D721Med (cell line): ENCODE measurements around the gene RAB40C.

Experiments
- DNase-seq: peaks from one replicate; pipeline ENCODE4 v3.0.0; 2011; ENCODE audit warnings: low spot score; ENCODE audit not compliant: insufficient read length
- FAIRE-seq: peaks from 2 replicates; lab custom pipeline; 2011; peaks lifted over from hg19 to GRCh38; lab: Jason Lieb, UNC
- CTCF ChIP-seq: IDR thresholded peaks from 2 replicates; pipeline ENCODE4 v1.5.1; 2012; ENCODE audit warnings: mild to moderate bottlenecking, control low read depth; ENCODE audit not compliant: insufficient read depth; ENCODE audit errors: missing control alignments

The RAB40C gene

GRCh38 chr16:627454-628239, 37.8 kb downstream of the RAB40C start:
- no peak for TF ChIP-seq CTCF
- DNase-seq (no peak), FAIRE-seq (no peak)

DNA sequence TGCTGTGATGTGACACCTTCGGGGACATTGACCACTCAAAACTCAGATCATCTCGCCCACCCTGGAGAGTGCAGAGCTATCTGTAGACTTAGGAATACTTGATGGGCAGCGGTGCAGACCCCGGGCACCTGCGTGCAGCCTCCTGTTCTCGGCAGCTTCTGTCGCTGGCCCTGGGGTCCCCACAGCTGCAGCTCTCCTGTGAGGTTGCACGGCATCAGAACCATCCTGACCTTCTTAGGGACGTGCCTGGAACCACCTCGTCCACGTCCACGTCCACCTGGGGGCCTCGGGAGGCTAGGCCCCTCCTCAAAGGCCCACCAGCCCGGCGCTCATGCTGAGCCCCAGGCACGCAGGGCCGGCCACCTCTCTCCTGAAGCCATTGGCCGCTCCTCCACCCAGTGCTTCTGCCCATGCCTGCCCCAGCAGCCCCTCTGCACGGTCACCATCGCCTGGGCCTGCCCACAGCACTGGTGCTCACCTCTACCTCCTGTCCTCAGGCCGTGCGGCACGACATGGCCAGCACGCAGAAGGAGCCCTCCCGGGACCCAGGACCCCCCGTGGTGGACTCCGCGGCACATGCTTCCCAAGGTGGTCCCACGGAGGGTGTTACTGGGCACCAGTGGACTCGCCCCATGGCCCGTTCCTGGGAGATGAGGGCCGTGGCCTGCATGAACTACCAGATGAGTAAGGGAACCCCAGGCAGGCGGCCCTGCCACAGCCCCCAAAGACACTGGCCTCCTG, 38.6 kb downstream of the RAB40C start:
- FAIRE-seq, result no peak
- DNase-seq, result no peak
- no peak for TF ChIP-seq CTCF

- TF ChIP-seq CTCF, result no peak
- FAIRE-seq (no peak), DNase-seq (no peak)
These were observed 39.4 kb downstream of the RAB40C start for GRCh38 chr16:629185-629832.

GRCh38 chr16:629833-630248, 40.0 kb downstream of the RAB40C start:
- TF ChIP-seq CTCF, result no peak
- DNase-seq, result no peak

GRCh38 chr16:630249-630814, 40.5 kb downstream of the RAB40C start:
- FAIRE-seq (no peak), DNase-seq (no peak)
- TF ChIP-seq CTCF, result no peak

More at GRCh38 chr16:629833-630248, 40.0 kb downstream of the RAB40C start:
- no peak for FAIRE-seq

- DNase-seq (no peak), FAIRE-seq (no peak)
- TF ChIP-seq CTCF, result no peak
These were observed 41.0 kb downstream of the RAB40C start, which contains the start of gene WFIKKN1 for GRCh38 chr16:630815-631405. Gene WFIKKN1, plus strand, starts transcription at chr16:630985. Its CDS starts 269 bp downstream, at chr16:631254.
